Measurements from ENCODE around the gene API5. TPM values are rescaled to one million over a fixed set of nuclear protein-coding genes. Genes with fewer than 3 reads are reported as not detected.

The API5 gene
- total RNA-seq, 1 donor from 2014 or later = 38.2 TPM

DNA sequence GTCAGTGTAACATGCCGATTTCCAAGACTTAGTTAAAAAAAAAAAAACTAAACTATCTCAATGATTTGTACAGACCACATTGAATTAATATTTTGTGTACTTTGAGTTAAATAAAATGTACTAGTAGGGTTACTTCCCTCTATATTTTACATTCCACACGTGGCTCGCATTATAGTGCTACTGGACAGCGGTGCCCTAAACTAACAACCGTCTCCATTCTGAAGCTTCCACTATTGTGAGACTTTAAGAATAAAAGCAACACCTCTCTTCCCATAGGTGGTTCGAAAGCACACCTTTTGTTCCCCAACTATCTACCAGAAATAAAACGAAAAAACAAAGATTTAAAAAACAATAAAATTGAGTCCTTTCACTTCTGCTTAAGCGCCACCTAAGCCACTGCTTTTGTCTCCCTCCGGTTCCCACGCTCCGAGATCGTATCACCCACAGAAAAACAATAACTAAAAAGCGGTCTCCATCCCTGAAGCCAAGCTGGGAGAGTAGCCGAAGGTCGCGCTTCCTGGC, 46.5 kb downstream of the API5 start:
- no peak for DNase-seq (ENCODE audit: missing footprints)

DNA sequence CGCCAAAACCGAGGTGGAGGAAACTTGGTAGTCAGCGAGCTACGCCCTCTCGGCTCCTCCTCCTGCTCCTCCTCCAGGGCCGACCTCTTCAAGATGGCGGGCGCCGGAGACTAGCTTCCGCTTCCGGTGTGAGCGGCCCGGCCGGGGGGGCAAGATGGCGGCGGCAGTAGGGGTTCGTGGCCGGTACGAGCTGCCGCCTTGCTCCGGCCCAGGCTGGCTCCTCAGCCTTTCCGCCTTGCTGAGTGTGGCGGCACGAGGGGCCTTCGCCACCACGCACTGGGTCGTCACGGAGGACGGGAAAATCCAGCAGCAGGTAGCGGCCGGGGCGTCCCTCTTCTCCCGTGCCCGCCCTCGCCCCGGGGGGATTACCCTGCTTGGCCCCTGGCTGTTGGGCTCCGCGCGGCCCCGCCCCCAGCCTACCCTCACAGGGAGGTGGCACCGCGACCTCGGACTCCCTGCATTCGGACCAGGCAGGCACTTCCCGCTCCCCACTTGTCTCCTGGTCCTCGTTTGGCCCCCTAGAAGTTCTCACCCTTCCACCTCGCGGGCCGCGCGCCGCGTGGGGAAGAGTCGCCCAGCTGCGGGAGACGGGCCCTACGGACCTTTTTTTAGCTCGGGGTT, 47.1 kb downstream of the API5 start, which contains the start of gene TTC17:
Gene TTC17, plus strand, starts transcription at position 120 of the 621 bp plus-strand sequence. Its CDS starts 35 bp downstream, at position 155.
- ATAC-seq (peak; percentile 99), DNase-seq (ENCODE audit: missing footprints) (peak; percentile 98)
- intact Hi-C loops (cut with DNase I) = no loop called here

More for the DNA sequence above, 46.5 kb downstream of the API5 start:
- no peak for ATAC-seq
- intact Hi-C loops (cut with DNase I) = no loop called here

DNA sequence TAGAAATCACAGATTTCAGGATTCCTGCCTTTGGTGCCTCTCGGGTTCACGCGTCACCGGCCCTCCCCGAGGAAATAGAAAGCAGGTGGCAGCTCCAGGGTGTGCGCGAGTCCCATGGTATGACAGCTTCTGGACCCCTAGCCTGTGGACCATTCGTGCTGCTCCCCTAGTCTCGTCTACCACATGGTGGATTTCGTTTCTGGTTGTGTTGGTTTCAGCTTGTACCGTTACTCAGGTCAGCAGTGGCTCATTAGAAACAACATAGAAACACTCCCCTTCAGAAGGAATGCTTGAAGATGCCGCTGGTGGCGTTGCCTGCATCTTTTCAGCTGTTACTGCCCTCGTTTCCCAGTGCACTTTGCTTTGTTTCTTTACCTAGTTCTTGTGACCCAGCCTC, 47.6 kb downstream of the API5 start:
- intact Hi-C loops (cut with DNase I) = no loop called here
- no peak for DNase-seq (ENCODE audit: missing footprints)
- ATAC-seq = peak; percentile 36

DNA sequence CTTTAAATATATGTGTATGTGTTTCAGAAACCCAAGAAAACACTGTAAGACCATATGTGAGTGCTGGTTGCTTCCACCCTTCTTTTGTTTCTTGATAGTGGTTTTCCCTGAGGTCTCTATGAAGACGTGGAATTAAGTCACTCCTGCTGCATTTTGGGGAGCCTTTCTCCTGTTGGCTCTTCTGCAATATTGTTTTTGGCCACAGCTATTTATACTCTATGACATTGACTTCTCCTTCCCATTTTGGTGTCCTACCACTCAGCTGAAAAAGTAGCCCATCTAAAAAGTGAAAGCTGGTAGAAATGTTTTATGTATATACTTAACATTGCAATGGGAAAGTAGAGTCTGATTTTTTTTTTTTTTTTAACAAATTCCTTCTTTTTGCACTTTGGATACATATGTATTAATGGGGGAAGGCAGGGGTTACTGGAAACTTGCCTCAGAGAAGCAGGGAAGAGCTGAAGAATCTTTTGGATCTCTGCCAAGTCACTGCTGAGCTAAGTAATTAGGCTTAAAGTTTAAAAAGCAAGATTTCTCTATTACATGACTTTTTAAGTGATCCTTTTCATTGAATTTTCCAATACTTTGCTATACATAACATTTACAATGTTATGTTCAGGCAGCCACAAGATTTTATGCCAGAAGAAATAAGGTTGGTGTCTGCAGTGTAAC, 48.7 kb downstream of the API5 start:
- DNase-seq (ENCODE audit: missing footprints) (no peak), ATAC-seq (no peak)
- intact Hi-C loops (cut with DNase I) = no loop called here

DNA sequence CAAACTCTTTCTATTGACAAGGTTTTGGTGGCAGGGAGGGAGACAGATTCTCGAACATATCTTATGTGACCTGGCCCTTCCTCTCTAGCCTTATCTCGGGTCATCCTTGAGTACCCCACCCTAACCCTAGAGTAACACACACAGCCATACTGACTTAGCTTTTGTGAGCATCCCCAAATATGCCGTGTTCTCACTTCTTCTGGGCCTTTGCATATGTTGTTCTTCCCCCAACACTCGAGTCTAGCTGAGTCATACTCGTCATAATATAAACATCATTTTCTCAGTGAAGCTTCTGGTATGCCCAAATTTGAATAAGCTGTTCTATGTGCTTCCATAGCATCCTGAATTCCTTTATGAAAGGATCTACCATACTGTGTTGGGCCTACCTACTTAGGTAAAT, 54.9 kb downstream of the API5 start:
- DNase-seq (ENCODE audit: missing footprints) (no peak), ATAC-seq (no peak)
- intact Hi-C loops (cut with DNase I) = no loop called here

DNA sequence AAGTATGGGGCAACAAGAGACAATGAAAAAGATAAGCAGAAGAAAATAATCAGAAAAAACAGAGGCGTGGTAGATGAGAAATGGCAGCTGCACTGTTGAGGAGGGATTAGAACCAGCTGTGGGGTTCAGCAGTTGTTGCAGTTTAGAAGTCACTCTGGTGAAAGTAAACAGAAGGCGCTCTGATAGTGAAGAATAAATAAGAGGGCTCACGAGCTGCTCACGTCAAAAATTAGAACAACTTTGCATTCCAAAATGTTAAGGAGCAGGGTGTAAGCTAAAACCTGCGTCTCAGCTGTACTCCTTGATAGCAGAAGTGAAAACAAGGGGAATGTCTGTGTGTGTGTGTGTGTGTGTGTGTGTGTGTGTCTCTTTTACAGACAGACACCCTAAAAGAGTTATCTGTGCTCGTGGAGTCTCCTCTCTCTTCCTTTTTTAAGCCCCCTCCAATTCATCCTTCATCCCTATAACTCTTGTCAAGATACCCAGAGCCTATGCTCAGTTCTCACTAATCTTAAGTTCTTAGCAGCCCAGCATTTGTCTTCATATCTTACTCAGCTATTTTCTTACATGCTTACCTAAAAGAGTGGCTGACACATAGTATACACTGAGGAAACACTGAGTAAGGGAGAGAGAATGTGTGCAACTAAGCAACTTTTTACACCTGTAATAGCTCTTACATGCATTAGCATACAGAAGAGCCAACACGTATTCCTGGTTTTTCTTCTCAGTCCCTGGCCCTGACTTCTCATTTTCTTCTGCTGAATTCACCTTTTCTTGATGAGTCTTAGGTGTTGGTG, 55.8 kb downstream of the API5 start:
- DNase-seq (ENCODE audit: missing footprints) (no peak), ATAC-seq (peak; percentile 44)
- intact Hi-C loops (cut with DNase I) = no loop called here

DNA sequence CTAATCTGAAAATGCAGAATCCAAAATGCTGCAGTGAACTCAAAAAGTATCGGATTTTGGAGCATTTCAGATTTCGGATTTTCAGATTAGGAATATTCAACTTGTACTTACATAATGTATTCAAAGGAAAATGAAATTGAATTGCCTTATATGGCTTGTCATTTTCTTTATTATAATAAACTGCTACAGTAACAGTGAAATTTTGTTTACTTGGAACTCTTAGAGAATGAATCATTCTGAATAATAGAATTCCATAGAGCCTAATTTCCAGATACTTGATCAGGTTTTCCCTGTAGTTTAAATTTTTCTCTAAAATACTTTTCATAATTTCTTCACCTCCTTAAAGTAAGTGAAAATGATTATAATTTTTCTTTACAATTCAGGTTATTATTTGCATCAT, 64.3 kb downstream of the API5 start:
- intact Hi-C loops (cut with DNase I) = no loop called here
- DNase-seq (ENCODE audit: missing footprints) (no peak), ATAC-seq (no peak)

DNA sequence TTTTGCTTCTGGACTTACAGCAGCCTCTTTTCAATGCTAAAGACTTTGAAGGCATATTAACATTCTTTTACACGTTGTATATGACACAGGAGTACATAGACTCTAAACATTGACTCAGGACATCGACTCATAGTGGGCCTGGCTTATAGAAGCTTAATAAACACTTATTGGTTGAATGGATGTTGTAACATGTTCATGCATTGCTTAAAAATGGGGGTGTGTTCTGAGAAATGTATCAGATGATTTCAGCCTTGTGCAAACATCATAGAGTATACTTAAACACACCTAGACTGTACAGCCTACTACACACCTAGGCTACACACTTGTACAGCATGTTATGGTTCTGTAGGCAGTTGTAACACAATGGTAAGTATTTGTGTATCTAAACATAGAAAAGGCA, 64.8 kb downstream of the API5 start:
- ATAC-seq (no peak), DNase-seq (ENCODE audit: missing footprints) (no peak)
- intact Hi-C loops (cut with DNase I) = no loop called here

DNA sequence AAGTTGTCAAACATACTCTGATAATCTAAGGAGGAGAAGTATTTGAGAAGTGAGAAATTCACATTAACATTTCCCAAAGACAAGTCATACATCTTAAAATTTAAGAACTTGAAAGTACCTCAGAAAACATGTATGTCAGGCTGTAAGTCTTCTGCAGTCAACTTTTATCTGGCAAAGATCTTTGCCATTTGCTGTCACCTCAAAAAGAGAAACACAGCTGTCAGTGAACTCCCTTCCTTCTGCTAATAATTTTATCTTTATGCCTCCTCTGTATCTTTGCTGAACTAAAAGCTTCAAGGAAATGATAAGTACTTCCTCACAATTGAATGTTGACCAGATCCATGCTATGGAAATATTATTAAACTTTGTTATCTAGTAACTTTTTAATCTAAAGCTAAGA, 65.6 kb downstream of the API5 start:
- no peak for ATAC-seq

DNA sequence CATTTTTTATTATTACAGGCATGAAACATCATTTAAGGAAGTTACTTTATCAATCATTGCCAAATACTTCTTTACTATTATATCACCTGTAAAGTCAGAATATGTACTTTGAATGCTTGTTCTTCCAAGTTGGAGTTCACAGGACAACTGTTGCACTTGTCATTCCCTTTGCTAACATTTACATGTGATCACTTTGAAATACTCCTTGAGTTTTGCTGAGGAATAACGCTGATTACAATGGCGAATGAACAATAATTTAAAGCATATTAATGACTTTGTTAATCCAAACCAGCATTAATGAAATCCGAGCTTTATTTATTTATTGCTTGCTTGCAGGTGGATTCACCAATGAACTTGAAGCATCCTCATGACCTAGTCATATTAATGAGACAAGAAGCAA, 67.1 kb downstream of the API5 start:
- intact Hi-C loops (cut with DNase I) = no loop called here
- DNase-seq (ENCODE audit: missing footprints) (no peak), ATAC-seq (no peak)

More for the DNA sequence above, 65.6 kb downstream of the API5 start:
- no peak for DNase-seq (ENCODE audit: missing footprints)
- intact Hi-C loops (cut with DNase I) = no loop called here

DNA sequence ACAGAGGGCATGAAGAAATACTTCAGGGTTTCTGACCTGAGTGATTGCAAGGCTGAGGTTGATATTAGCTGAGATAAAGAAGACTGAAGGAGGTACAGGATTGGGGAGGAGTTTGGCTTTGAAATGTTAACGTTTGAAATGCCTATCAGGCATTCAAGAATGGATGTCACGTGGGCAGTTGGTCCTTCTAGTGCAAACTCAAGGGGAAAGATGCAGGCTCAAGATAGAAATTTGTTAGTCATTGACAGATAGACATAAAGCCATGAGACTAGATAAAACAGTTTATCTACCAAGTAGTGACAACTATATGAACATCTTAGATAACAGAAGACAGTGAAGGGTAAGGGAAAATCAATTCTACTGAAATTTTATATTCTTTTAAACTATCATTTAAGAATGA, 70.0 kb downstream of the API5 start:
- no peak for DNase-seq (ENCODE audit: missing footprints)
- no peak for ATAC-seq
- intact Hi-C loops (cut with DNase I) = no loop called here

DNA sequence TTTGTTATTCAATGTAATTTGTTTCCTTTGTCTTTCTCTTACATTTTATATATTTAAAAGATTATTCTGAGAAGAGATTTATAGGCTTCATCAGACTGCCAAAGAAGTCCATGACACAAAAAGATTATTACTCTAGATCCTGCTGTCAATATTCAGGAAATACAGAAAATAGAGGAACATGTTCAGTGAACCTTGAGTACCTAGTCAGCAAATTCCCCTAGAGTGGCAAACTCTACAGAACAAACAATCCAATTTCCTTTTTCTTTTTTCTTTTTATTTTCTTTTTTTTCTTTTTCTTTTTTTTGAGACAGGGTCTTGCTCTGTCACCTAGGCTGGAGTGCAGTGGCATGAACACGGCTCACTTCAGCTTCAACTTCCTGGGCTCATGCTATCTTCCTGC, 70.8 kb downstream of the API5 start:
- intact Hi-C loops (cut with DNase I) = no loop called here
- DNase-seq (ENCODE audit: missing footprints) (no peak), ATAC-seq (no peak)

DNA sequence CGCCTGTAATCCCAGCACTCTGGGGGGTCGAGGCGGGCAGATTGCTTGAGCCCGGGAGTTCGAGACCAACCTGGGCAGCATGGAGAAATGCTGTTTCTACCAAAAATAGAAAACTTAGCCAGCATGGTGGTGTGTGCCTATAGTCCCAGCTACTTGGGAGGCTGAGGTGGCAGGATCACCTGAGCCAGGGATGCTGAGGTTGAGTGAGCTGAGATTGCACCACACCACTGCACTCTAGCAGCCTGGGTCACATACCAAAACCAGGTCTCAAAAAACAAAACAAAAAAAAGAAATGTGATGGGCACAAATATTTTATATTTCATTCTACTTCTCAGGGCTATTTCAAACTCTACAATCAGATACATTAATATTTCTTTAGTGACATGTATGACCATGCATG, 72.6 kb downstream of the API5 start:
- DNase-seq (ENCODE audit: missing footprints) = no peak
- ATAC-seq = no peak
- intact Hi-C loops (cut with DNase I) = no loop called here

DNA sequence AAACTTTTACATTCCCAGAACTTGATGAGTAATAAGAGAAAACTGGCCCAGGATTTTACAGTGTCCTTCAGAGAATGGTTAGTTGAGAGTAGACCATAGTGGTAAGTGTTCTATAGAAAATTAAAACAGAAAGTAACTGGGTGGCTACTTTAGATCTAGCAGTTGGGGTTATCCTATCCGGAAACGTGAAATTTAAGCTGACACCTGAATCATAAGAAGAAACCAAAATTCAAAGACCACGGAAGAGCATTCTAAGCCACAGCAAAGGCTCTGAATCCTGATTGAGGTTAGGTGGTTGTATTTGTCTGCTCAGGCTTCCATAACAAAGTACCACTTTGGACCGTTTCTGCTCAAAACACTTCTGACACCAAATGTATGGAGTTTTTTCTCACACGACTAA, 80.9 kb downstream of the API5 start:
- ATAC-seq (no peak), DNase-seq (ENCODE audit: missing footprints) (no peak)
- intact Hi-C loops (cut with DNase I) = no loop called here

DNA sequence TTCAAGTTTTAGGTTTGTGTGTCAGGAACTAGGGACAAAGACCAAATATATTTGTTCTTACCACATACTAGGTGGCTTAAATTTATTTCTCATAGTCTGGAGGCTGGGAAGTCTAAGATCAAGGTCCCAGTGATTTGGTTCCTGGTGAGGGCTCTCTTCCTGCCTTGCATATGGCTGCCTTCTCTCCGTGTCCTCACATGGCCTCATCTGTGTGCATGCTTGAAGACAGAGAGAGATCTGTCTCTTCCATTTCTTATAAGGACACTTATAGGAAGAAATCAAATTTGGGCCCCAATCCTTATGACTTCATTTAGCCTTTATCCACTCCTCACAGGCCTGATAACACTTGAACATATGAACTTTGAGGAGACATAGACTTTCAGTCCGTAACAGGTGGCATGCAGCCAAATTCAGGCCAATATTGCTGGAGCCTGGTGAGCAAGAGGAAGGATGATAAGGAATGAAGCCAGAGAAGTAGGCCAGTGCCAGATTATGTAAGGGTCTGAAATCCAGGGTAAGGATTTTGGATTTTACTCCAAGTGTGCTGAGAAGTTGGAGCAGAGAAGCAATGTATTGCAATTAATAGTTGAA, 82.1 kb downstream of the API5 start:
- ATAC-seq (peak; percentile 46), DNase-seq (ENCODE audit: missing footprints) (no peak)
- intact Hi-C loops (cut with DNase I) = no loop called here

Other genes with a start within 250 kb of the API5 start
- gene TTC17, start 46.9 kb downstream of the API5 start, total RNA-seq = 31.3 TPM

Data from Right ventricle myocardium inferior (tissue), 1 donor.